Left lung (tissue), 10 donors: Measurements from ENCODE around the gene JMJD1C. TPM values are rescaled to one million over a fixed set of nuclear protein-coding genes. Genes with fewer than 3 reads are reported as not detected.

Experiments
- ATAC-seq: fragments of 200-7000 bp; cut with Tn5 transposase; one replicate; pipeline ENCODE4 v1.9.1; 2020; ENCODE audit warnings: moderate library complexity
- DNase-seq, 4 donors: peaks; one replicate each; pipeline ENCODE4 v3.0.0-alpha.2; 2013 to 2020
- H3K27ac ChIP-seq, 2 donors: fragments of 200-600 bp; sonication (generic) in 1 of 2; one replicate each; pipeline versions ENCODE4 v1.5.0 to v1.8.0; 2020 to 2021
- H3K27me3 ChIP-seq, 2 donors: fragments of 200-600 bp; sonication (generic) in 1 of 2; one replicate each; pipeline versions ENCODE4 v1.5.0 to v1.8.0; 2020 to 2021
- H3K36me3 ChIP-seq, 2 donors: fragments of 200-600 bp; sonication (generic) in 1 of 2; one replicate each; pipeline versions ENCODE4 v1.5.0 to v1.8.0; 2020 to 2021
- H3K4me1 ChIP-seq, 2 donors: fragments of 200-600 bp; one replicate each; pipeline ENCODE4 v1.8.0; 2021
- H3K4me3 ChIP-seq, 2 donors: fragments of 200-600 bp; sonication (generic) in 1 of 2; one replicate each; pipeline versions ENCODE4 v1.5.0 to v1.8.0; 2020 to 2021; ENCODE audit warnings: mild to moderate bottlenecking in 1 of 2
- H3K9me3 ChIP-seq, 2 donors: fragments of 200-600 bp; sonication (generic) in 1 of 2; one replicate each; pipeline versions ENCODE4 v1.5.0 to v1.8.0; 2020 to 2021
- intact Hi-C, 2 donors: fragments of 100-400 bp; cut with DNase I; formaldehyde crosslinking; loops; one replicate each; pipeline versions ENCODE4 v1.11.2 to v1.14.2; 2022
- polyA plus RNA-seq, 6 donors: library from polyadenylated mRNA; unstranded; fragments of 120-200 nt; gene quantifications; one replicate each; pipeline ENCODE4 v1.2.1, GENCODE V29; 2013; ENCODE audit not compliant: insufficient read length in 6 of 6
- total RNA-seq, 2 donors: library from RNA; stranded (reverse); fragmentation: NEBNext Ultra II Directional; extraction: Animal tissue kit (Norgen Biotek cat#: 25700); gene quantifications; one replicate each; pipeline ENCODE4 v1.2.1, GENCODE V29; 2021
- TF ChIP-seq, protein P1 (sequence below), 2 donors: fragments of 200-600 bp; sonication (generic) in 1 of 2; IDR thresholded peaks; one replicate each; pipeline versions ENCODE4 v1.5.0 to v1.8.0; 2021; ENCODE audit warnings: antibody characterized with exemption in 2 of 2
- donor health status: DM: no; HTN: yes; CAD: no.
- donor health status: DM: no; HTN: no; CAD: no.

Gene JMJD1C
- total and polyA plus RNA-seq, 8 donors: 68.0 to 130 (median 98.6) TPM

DNA sequence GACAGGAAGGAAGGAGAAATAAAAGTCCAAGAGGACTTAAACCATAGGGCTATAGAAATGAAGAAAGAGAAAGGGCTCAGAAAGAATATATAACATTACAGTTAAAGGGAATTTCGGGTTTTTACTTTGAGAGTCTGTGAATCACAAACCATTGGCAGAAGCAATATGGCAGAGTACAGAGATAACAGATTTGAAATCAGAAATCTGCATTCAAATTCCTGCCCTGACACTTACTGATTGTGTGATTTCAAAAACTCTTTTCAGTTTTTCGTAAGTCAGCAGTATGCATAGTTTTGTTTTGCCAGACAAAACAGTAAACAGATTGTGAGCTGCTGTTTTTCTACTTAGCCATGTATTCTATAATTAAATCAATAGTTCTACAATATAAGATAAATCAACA is 8.2 kb downstream of the JMJD1C start:
- intact Hi-C loops: no loop called here
- peaks cover 0 to 4% of the 10 kb centered on the region in 2 donors for H3K36me3 ChIP-seq
- H3K4me1 ChIP-seq: no peaks in the 10 kb centered on the region
- H3K4me3 ChIP-seq: no peak overlapping the region
- H3K27me3 ChIP-seq: no peaks in the 10 kb centered on the region
- DNase-seq (no peak), ATAC-seq (no peak)
- no peak overlapping the region for H3K27ac ChIP-seq
- TF ChIP-seq, protein P1, sequence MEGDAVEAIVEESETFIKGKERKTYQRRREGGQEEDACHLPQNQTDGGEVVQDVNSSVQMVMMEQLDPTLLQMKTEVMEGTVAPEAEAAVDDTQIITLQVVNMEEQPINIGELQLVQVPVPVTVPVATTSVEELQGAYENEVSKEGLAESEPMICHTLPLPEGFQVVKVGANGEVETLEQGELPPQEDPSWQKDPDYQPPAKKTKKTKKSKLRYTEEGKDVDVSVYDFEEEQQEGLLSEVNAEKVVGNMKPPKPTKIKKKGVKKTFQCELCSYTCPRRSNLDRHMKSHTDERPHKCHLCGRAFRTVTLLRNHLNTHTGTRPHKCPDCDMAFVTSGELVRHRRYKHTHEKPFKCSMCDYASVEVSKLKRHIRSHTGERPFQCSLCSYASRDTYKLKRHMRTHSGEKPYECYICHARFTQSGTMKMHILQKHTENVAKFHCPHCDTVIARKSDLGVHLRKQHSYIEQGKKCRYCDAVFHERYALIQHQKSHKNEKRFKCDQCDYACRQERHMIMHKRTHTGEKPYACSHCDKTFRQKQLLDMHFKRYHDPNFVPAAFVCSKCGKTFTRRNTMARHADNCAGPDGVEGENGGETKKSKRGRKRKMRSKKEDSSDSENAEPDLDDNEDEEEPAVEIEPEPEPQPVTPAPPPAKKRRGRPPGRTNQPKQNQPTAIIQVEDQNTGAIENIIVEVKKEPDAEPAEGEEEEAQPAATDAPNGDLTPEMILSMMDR (IDR thresholded peaks at IDR 0.05): no peak
- no peaks in the 10 kb centered on the region for H3K9me3 ChIP-seq

DNA sequence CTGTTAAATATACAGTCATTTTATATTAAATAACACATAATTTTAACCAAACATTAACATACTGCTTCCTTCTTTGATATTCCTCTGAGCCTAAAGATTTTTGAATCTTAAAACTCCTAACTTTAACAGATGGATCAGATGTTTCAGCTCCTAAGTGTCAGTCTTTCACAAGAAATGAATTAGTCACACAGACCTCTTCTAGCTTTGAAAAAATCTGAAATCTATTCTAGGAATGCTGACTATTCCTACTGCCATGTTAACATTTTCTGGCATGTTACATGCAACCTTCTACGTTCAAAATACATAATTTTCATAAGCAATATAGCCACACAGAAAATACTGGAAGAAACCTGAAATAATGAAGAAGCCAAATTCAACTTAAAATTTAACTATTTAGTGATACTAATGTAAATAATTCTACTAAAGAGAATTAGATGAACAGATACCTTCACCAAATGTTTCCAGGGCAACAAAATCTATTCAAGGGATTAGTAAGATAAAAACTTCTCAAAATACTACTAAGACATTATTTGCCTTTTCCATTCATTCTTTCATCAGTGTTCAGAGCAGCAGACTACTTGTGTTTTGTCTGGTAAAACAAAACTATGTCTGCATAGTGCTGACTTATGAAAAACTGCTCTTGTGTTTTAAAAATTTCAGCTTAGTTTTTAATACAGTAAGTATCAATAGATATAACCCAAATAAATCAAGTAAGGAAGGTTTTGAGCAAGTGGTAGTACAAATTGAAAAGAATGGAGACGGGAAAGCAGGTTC is 9.2 kb downstream of the JMJD1C start:
- TF ChIP-seq, protein P1 (IDR thresholded peaks at IDR 0.05): no peak
- intact Hi-C loops: no loop called here
- no peaks in the 10 kb centered on the region for H3K4me1 ChIP-seq
- no peaks in the 10 kb centered on the region for H3K9me3 ChIP-seq
- ATAC-seq: peak; percentile 75
- peaks cover 0 to 5% of the 10 kb centered on the region in 2 donors for H3K36me3 ChIP-seq
- no peak for DNase-seq
- H3K27me3 ChIP-seq: no peaks in the 10 kb centered on the region
- H3K4me3 ChIP-seq: no peak overlapping the region
- peak overlapping the region; percentile 9 to 19 for H3K27ac ChIP-seq

DNA sequence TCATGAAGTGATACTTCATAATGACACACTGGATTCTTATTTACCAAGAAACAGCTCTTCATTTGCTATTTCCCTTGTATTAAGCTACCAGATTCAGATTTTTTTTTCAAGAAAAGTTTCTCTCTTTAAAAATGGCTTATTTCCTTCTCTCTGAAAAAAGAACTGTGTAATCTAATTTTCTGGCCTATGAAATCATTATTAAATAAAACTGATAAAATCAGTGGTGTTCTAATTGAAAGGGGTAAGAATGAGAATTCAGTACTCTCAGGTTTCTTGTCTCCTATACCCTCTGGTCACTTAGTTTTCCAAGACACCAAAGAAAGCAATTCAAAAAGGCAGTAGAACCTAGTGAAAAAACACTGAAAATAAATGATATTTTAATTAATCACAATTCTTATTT is 10.3 kb downstream of the JMJD1C start:
- Histone ChIP-seq H3K9me3 (no peaks in the 10 kb centered on the region), H3K4me1 (no peaks in the 10 kb centered on the region), H3K4me3 (no peak overlapping the region), H3K27ac (no peak overlapping the region), H3K27me3 (no peaks in the 10 kb centered on the region), H3K36me3 (peaks cover 0 to 5% of the 10 kb centered on the region in 2 donors)
- intact Hi-C loops: no loop called here
- ATAC-seq (no peak), DNase-seq (no peak)
- TF ChIP-seq, protein P1 (IDR thresholded peaks at IDR 0.05): no peak

DNA sequence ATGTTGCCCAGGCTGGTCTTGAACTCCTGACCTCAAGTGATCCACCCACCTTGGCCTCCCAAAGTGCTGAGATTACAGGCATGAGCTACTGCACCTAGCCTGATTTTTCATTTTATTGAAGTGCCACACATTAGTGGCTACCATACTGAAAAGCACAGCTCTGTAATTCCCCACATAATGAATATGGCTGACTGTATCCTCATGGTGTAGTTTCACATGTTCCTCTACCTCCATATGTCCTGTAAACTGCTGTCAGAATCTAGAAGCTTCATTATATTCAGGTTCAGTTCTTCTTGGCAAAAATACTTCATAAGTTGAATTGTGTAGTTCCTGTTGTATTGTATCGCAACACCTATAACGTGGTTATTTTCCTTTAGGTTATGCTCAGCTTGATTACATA is 11.1 kb downstream of the JMJD1C start:
- no peak for DNase-seq
- Histone ChIP-seq H3K36me3 (peaks cover 0 to 5% of the 10 kb centered on the region in 2 donors), H3K4me3 (no peak overlapping the region), H3K27ac (no peak overlapping the region), H3K27me3 (no peaks in the 10 kb centered on the region), H3K9me3 (no peaks in the 10 kb centered on the region), H3K4me1 (no peaks in the 10 kb centered on the region)
- intact Hi-C loops: no loop called here
- TF ChIP-seq, protein P1 (IDR thresholded peaks at IDR 0.05): no peak
- ATAC-seq: no peak

DNA sequence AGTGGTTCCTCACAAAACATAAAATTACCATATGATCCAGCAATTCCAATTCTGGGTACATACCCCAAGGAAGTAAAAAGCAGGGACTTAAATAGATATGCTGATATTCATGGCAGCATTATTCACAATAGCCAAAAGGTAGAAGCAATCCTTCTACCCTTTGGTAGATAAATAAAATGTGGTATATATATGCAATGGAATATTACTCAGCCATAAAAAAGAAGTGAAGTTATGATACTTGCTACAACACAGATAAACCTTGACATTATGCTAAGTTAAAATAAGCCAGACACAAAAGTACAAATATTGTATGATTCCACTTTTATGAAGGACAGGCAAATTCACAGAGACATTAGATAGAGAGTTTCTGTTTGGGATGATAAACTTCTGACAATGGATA is 13.3 kb downstream of the JMJD1C start:
- no peaks in the 10 kb centered on the region for H3K27me3 ChIP-seq
- peaks cover 0 to 5% of the 10 kb centered on the region in 2 donors for H3K36me3 ChIP-seq
- TF ChIP-seq, protein P1 (IDR thresholded peaks at IDR 0.05): no peak
- intact Hi-C loops: no loop called here
- DNase-seq (no peak), ATAC-seq (no peak)
- H3K27ac ChIP-seq: no peak overlapping the region
- no peaks in the 10 kb centered on the region for H3K9me3 ChIP-seq
- no peaks in the 10 kb centered on the region for H3K4me1 ChIP-seq
- no peak overlapping the region for H3K4me3 ChIP-seq
